Measurements from ENCODE around the gene APPBP2.

GRCh38 chr17:60463157-60463835 is 62.7 kb downstream of the APPBP2 start:
- TF ChIP-seq, protein P1, sequence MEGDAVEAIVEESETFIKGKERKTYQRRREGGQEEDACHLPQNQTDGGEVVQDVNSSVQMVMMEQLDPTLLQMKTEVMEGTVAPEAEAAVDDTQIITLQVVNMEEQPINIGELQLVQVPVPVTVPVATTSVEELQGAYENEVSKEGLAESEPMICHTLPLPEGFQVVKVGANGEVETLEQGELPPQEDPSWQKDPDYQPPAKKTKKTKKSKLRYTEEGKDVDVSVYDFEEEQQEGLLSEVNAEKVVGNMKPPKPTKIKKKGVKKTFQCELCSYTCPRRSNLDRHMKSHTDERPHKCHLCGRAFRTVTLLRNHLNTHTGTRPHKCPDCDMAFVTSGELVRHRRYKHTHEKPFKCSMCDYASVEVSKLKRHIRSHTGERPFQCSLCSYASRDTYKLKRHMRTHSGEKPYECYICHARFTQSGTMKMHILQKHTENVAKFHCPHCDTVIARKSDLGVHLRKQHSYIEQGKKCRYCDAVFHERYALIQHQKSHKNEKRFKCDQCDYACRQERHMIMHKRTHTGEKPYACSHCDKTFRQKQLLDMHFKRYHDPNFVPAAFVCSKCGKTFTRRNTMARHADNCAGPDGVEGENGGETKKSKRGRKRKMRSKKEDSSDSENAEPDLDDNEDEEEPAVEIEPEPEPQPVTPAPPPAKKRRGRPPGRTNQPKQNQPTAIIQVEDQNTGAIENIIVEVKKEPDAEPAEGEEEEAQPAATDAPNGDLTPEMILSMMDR (IDR thresholded peaks at IDR 0.05), result no peak
- no peak for TF ChIP-seq ZFX (IDR thresholded peaks at IDR 0.05; ENCODE audit: borderline replicate concordance)

Data from 22Rv1 (cell line).